Measurements from ENCODE around the gene TRIM13. TPM values are rescaled to one million over a fixed set of nuclear protein-coding genes. Genes with fewer than 3 reads are reported as not detected.
"Not testable (repeated sequence)": the region's sequence is repeated elsewhere in the genome, so short reads cannot be mapped to it uniquely, and the experiment has no call there.

TRIM13 gene
- total and polyA plus RNA-seq, 4 experiments from 2014 or later: 13.4 to 32.4 (median 23.3) TPM

DNA sequence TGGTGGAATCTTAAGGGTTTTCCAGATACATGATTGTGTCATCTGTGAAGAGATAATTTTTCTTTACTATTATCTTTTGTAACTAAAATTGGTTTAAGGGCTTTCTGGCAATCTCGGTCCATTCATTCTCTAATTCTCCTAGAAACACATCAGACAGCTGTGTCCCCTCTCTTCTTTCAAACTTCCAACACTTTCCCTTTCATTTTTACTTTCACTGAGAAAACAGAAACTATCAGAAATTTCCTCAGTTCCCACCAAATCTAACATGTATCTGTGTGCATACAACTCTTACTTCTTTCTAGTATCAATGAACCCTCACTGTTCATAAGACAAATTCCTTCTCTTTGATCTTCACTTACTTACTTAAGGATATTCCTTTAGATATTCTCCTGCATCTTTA, 58.6 kb downstream of the TRIM13 start:
- POLR2A ChIA-PET (ENCODE audit: partially characterized antibody): no interaction called here
- Histone ChIP-seq H3K36me3 (ENCODE audit: insufficient read depth, low read length) (no peaks in the 10 kb centered on the region), H3K4me1 (ENCODE audit: insufficient read depth, low read length) (peaks cover 16% of the 10 kb centered on the region), H3K27ac (ENCODE audit: low read depth, low read length) (no peak overlapping the region), H3K4me3 (ENCODE audit: low read length in 2 of 2) (no peak overlapping the region), H3K27me3 (ENCODE audit: insufficient read depth, low read length) (no peaks in the 10 kb centered on the region), H3K9me3 (ENCODE audit: control insufficient read depth in 1 of 2, low read length in 2 of 2) (no peaks in the 10 kb centered on the region)
- Mint-ChIP-seq H3K27ac (peak overlapping the region in 3 of 7 donors; percentile 11 to 39 (median 36)), H3K4me1 (peaks cover 22 to 31% (median 26%) of the 10 kb centered on the region in 4 donors), H3K9me3 (peaks cover 0 to 3% (median 0%) of the 10 kb centered on the region in 8 donors), H3K36me3 (peaks cover 13 to 18% of the 10 kb centered on the region in 2 donors), H3K4me3 (peak overlapping the region in 1 of 8 donors; percentile 5), H3K27me3 (no peaks in the 10 kb centered on the region)
- CTCF ChIA-PET (ENCODE audit: partially characterized antibody): no interaction called here
- DNase-seq: no peak
- intact Hi-C loops (cut with micrococcal nuclease): no loop called here

DNA sequence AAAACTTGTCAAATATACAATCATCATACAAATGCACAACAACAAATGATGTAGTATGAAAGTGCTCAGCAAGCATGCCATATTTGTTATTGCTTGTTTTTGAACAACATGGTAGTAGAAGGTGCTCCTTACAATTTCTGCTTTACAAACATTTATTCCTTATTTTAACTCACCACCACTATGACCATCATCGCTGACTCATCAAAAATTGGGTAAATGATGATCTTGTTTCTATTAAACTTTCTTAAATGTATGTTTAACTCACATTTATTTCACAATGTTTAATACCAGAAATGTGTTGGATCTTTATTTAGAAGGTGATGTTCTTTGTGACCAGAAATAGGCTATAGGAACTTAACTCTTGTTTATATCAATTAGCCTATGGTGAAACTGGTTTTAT, 63.9 kb downstream of the TRIM13 start:
- no peak overlapping the region for H3K27ac ChIP-seq (ENCODE audit: low read depth, low read length)
- CTCF ChIA-PET (ENCODE audit: partially characterized antibody): interaction anchor here (1.0 kb wide), 1 partner anchor 63 kb away, joined by 3 read pairs; the partner anchor contains the start of gene TRIM13
- no peaks in the 10 kb centered on the region for H3K36me3 ChIP-seq (ENCODE audit: insufficient read depth, low read length)
- POLR2A ChIA-PET (ENCODE audit: partially characterized antibody): no interaction called here
- H3K4me1 ChIP-seq (ENCODE audit: insufficient read depth, low read length): peaks cover 10% of the 10 kb centered on the region
- Mint-ChIP-seq H3K36me3 (peaks cover 4% of the 10 kb centered on the region in 2 donors), H3K27me3 (no peaks in the 10 kb centered on the region), H3K9me3 (no peaks in the 10 kb centered on the region), H3K4me3 (no peak overlapping the region), H3K4me1 (peaks cover 9 to 18% (median 11%) of the 10 kb centered on the region in 4 donors), H3K27ac (no peak overlapping the region)
- intact Hi-C loops (cut with micrococcal nuclease): no loop called here
- no peaks in the 10 kb centered on the region for H3K9me3 ChIP-seq (ENCODE audit: control insufficient read depth in 1 of 2, low read length in 2 of 2)
- no peaks in the 10 kb centered on the region for H3K27me3 ChIP-seq (ENCODE audit: insufficient read depth, low read length)
- no peak for DNase-seq
- H3K4me3 ChIP-seq (ENCODE audit: low read length in 2 of 2): no peak overlapping the region

DNA sequence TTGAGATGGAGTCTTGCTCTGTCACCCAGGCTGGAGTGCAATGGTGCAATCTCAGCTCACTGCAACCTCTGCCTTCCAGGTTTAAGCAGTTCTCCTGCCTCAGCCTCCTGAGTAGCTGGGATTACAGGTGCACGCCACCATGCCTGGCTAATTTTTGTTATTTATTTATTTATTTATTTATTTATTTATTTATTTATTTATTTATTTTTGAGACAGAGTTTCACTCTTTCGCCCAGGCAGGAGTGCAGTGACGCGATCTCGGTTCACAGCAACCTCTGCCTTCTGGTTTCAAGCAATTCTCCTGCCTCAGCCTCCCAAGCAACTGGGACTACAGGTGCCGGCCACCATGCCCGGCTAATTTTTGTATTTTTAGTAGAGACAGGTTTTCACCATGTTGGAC, 65.5 kb downstream of the TRIM13 start:
- H3K27ac ChIP-seq (ENCODE audit: low read depth, low read length); H3K27ac Mint-ChIP-seq; H3K4me1 ChIP-seq (ENCODE audit: insufficient read depth, low read length); H3K27me3 Mint-ChIP-seq; H3K9me3 Mint-ChIP-seq; CTCF ChIA-PET (ENCODE audit: partially characterized antibody); H3K9me3 ChIP-seq (ENCODE audit: control insufficient read depth in 1 of 2, low read length in 2 of 2); H3K4me3 Mint-ChIP-seq; DNase-seq; intact Hi-C loops (cut with micrococcal nuclease); H3K36me3 ChIP-seq (ENCODE audit: insufficient read depth, low read length); H3K4me3 ChIP-seq (ENCODE audit: low read length in 2 of 2); H3K27me3 ChIP-seq (ENCODE audit: insufficient read depth, low read length): not testable (repeated sequence)
- peaks cover 5 to 14% (median 8%) of the 10 kb centered on the region in 4 donors for H3K4me1 Mint-ChIP-seq
- POLR2A ChIA-PET (ENCODE audit: partially characterized antibody): interaction anchor here (0.7 to 1.2 kb wide), 2 partner anchors 19 to 26 kb away, joined by 3 read pairs; no protein-coding TSS in a partner anchor
- peaks cover 9 to 16% of the 10 kb centered on the region in 2 donors for H3K36me3 Mint-ChIP-seq

DNA sequence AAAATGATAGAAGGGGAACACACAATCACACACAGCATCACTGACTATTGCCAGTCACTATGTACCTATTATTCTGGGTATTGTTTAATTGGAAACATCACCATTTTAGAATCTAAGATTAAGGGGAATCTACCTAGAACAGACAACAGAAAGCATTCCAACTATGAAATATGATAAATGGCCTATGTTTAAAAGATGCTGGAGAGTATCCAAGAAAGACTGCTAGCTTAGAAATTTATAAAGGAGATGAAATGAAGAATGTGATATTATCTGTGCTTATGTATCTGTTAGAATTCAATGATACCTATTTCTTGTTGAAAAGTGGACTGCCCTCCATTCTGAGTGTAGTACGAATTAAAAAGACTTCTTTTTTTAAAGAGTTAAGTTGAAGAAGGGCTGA, 68.9 kb downstream of the TRIM13 start:
- H3K4me3 ChIP-seq (ENCODE audit: low read length in 2 of 2): no peak overlapping the region
- H3K9me3 Mint-ChIP-seq: no peaks in the 10 kb centered on the region
- H3K27me3 Mint-ChIP-seq: no peaks in the 10 kb centered on the region
- CTCF ChIA-PET (ENCODE audit: partially characterized antibody): interaction anchor here (1.3 kb wide), 1 partner anchor 69 kb away, joined by 3 read pairs; the partner anchor contains the start of gene TRIM13
- peaks cover 13 to 30% of the 10 kb centered on the region in 2 donors for H3K36me3 Mint-ChIP-seq
- POLR2A ChIA-PET (ENCODE audit: partially characterized antibody): interaction anchor here (3.4 kb wide), 1 partner anchor 15 kb away, joined by 12 read pairs; no protein-coding TSS in a partner anchor
- H3K27ac Mint-ChIP-seq: no peak overlapping the region
- H3K27me3 ChIP-seq (ENCODE audit: insufficient read depth, low read length): no peaks in the 10 kb centered on the region
- intact Hi-C loops (cut with micrococcal nuclease): no loop called here
- no peak for DNase-seq
- no peaks in the 10 kb centered on the region for H3K9me3 ChIP-seq (ENCODE audit: control insufficient read depth in 1 of 2, low read length in 2 of 2)
- H3K4me3 Mint-ChIP-seq: no peak overlapping the region
- H3K27ac ChIP-seq (ENCODE audit: low read depth, low read length): no peak overlapping the region
- peaks cover 1 to 26% (median 5%) of the 10 kb centered on the region in 4 donors for H3K4me1 Mint-ChIP-seq
- H3K4me1 ChIP-seq (ENCODE audit: insufficient read depth, low read length): no peaks in the 10 kb centered on the region
- H3K36me3 ChIP-seq (ENCODE audit: insufficient read depth, low read length): peaks cover 11% of the 10 kb centered on the region

Small RNA genes within 50 kb of the gene (microRNA-seq; reads per million reads assigned to microRNA genes)
- 968 reads per million, percentile 85 among the genes with 10 or more reads in this experiment for gene MIR15A (ENCODE audit: borderline microRNAs expressed, borderline number of aligned reads, borderline replicate concordance)
- 1,602 reads per million, percentile 91 among the genes with 10 or more reads in this experiment for gene MIR16-1 (ENCODE audit: borderline microRNAs expressed, borderline number of aligned reads, borderline replicate concordance)
- gene MIR3613 (ENCODE audit: borderline microRNAs expressed, borderline number of aligned reads, borderline replicate concordance): 426 reads per million, percentile 80 among the genes with 10 or more reads in this experiment

Other genes starting within 250 kb of the TRIM13 start
- gene KPNA3, start 204.4 kb upstream of the TRIM13 start, total RNA-seq: 10 to 100 TPM; 21.1 to 22.4 TPM
- 10 to 100 TPM; 22.1 to 25.2 TPM for gene KPNA3, start 204.4 kb upstream of the TRIM13 start, polyA plus RNA-seq
- 1 to 10 TPM; 3.3 to 5.1 TPM for gene SPRYD7, start 60.7 kb upstream of the TRIM13 start, total RNA-seq
- gene SPRYD7, start 60.7 kb upstream of the TRIM13 start, polyA plus RNA-seq: 1 to 10 TPM; 3.0 to 3.2 TPM
- gene KCNRG, start 18.4 kb downstream of the TRIM13 start, total RNA-seq: under 1 TPM; 0.64 to 0.83 TPM
- under 1 TPM in 1 of 2 donors, not detected in 1; 0.70 TPM for gene KCNRG, start 18.4 kb downstream of the TRIM13 start, polyA plus RNA-seq